ENCODE measurements around the gene CCNE1. TPM values are rescaled to one million over a fixed set of nuclear protein-coding genes. Genes with fewer than 3 reads are reported as not detected.

The CCNE1 gene
- polyA plus RNA-seq, 1 donor (not counting 4 experiments of a cell fraction or from before 2014, with no cell fraction given), result 11.2 TPM

- H3K4me3 ChIP-seq (ENCODE audit: control insufficient read depth in 2 of 3, extremely low read depth in 1 of 3, insufficient read depth in 2 of 3, low read depth in 1 of 3, low read length in 3 of 3), result no peak overlapping the region
- no peaks in the 10 kb centered on the region for H3K79me2 ChIP-seq (ENCODE audit: control insufficient read depth, insufficient read depth, low read length)
- H3K27me3 ChIP-seq (ENCODE audit: control insufficient read depth, extremely low read depth, insufficient read depth, low read length), result peaks cover 6% of the 10 kb centered on the region
- H3K36me3 ChIP-seq (ENCODE audit: control insufficient read depth in 2 of 2, extremely low read depth in 1 of 2, insufficient read depth in 2 of 2, low read length in 2 of 2), result no peaks in the 10 kb centered on the region
- no peaks in the 10 kb centered on the region for H4K20me1 ChIP-seq (ENCODE audit: control insufficient read depth, extremely low read depth, insufficient read depth, low read length)
- no peaks in the 10 kb centered on the region for H3K9me1 ChIP-seq (ENCODE audit: control insufficient read depth, extremely low read depth, insufficient read depth, low read length)
- TF ChIP-seq CTCF (optimal IDR thresholded peaks at IDR 0.05 in 1 of 3, IDR thresholded peaks at IDR 0.05 in 1 of 3, conservative IDR thresholded peaks at IDR 0.05 in 1 of 3; ENCODE audit: extremely low read depth in 1 of 3, insufficient read depth in 2 of 3, low read length in 3 of 3) (no peak), EZH2 (IDR thresholded peaks at IDR 0.05; ENCODE audit: low read length) (no peak)
- no peak for DNase-seq (ENCODE audit: low read depth, low spot score)
- dilution Hi-C loops (cut with MboI; ENCODE audit: extremely low pct_ligation_motif_present, low sequenced_read_pairs), result no loop called here
- no peak for FAIRE-seq
- no peaks in the 10 kb centered on the region for H3K9me3 ChIP-seq (ENCODE audit: control insufficient read depth, low read depth, low read length)
- no peak overlapping the region for H2AFZ ChIP-seq (ENCODE audit: control insufficient read depth, low read length)
- no peak overlapping the region for H3K4me2 ChIP-seq (ENCODE audit: control insufficient read depth, extremely low read depth, insufficient read depth, low read depth, low read length)
- H3K9ac ChIP-seq (ENCODE audit: control insufficient read depth, extremely low read depth, insufficient read depth, low read length), result no peak overlapping the region
- no peaks in the 10 kb centered on the region for H3K4me1 ChIP-seq (ENCODE audit: control insufficient read depth, extremely low read depth, insufficient read depth, low read length)
- H3K27ac ChIP-seq (ENCODE audit: control insufficient read depth, insufficient read depth, low read length), result no peak overlapping the region
Observed at GRCh38 chr19:29781386-29782259, 30.2 kb upstream of the CCNE1 start.

GRCh38 chr19:29782260-29782580 is 29.6 kb upstream of the CCNE1 start:
- H3K4me3 ChIP-seq (ENCODE audit: control insufficient read depth in 2 of 3, extremely low read depth in 1 of 3, insufficient read depth in 2 of 3, low read depth in 1 of 3, low read length in 3 of 3), result no peak overlapping the region
- peaks cover 6% of the 10 kb centered on the region for H3K27me3 ChIP-seq (ENCODE audit: control insufficient read depth, extremely low read depth, insufficient read depth, low read length)
- H3K27ac ChIP-seq (ENCODE audit: control insufficient read depth, insufficient read depth, low read length), result no peak overlapping the region
- no peaks in the 10 kb centered on the region for H3K79me2 ChIP-seq (ENCODE audit: control insufficient read depth, insufficient read depth, low read length)
- no peak for DNase-seq (ENCODE audit: low read depth, low spot score)
- FAIRE-seq, result no peak
- no peak for TF ChIP-seq CTCF (optimal IDR thresholded peaks at IDR 0.05 in 1 of 3, IDR thresholded peaks at IDR 0.05 in 1 of 3, conservative IDR thresholded peaks at IDR 0.05 in 1 of 3; ENCODE audit: extremely low read depth in 1 of 3, insufficient read depth in 2 of 3, low read length in 3 of 3)
- no peak for TF ChIP-seq EZH2 (IDR thresholded peaks at IDR 0.05; ENCODE audit: low read length)
- H3K36me3 ChIP-seq (ENCODE audit: control insufficient read depth in 2 of 2, extremely low read depth in 1 of 2, insufficient read depth in 2 of 2, low read length in 2 of 2), result no peaks in the 10 kb centered on the region
- H4K20me1 ChIP-seq (ENCODE audit: control insufficient read depth, extremely low read depth, insufficient read depth, low read length), result no peaks in the 10 kb centered on the region
- dilution Hi-C loops (cut with MboI; ENCODE audit: extremely low pct_ligation_motif_present, low sequenced_read_pairs), result no loop called here
- H3K9ac ChIP-seq (ENCODE audit: control insufficient read depth, extremely low read depth, insufficient read depth, low read length), result no peak overlapping the region
- no peak overlapping the region for H3K4me2 ChIP-seq (ENCODE audit: control insufficient read depth, extremely low read depth, insufficient read depth, low read depth, low read length)
- H3K9me1 ChIP-seq (ENCODE audit: control insufficient read depth, extremely low read depth, insufficient read depth, low read length), result no peaks in the 10 kb centered on the region
- H3K4me1 ChIP-seq (ENCODE audit: control insufficient read depth, extremely low read depth, insufficient read depth, low read length), result no peaks in the 10 kb centered on the region
- no peak overlapping the region for H2AFZ ChIP-seq (ENCODE audit: control insufficient read depth, low read length)
- H3K9me3 ChIP-seq (ENCODE audit: control insufficient read depth, low read depth, low read length), result no peaks in the 10 kb centered on the region

Measured in keratinocyte (primary cell).